Naive thymus-derived CD4-positive, alpha-beta T cell (primary cell): ENCODE data around the gene ZGLP1. TPM values are rescaled to one million over a fixed set of nuclear protein-coding genes. Genes with fewer than 3 reads are reported as not detected.
"Not testable (repeated sequence)": the region's sequence is repeated elsewhere in the genome, so short reads cannot be mapped to it uniquely, and the experiment has no call there.

Source experiments
- ATAC-seq: fragments of 150-1000 bp; cut with Tn5 transposase; 2 replicates; pipeline ENCODE4 v1.10.0; 2021; ENCODE audit warnings: mild to moderate bottlenecking, moderate library complexity
- CTCF ChIA-PET: fragments of 350-600 bp; sonication (Branson Sonifier 250); formaldehyde crosslinking; loops from one replicate; lab custom pipeline; 2021; ENCODE audit warnings: antibody characterized with exemption; lab: Charles Lee
- POLR2A ChIA-PET: fragments of 350-600 bp; sonication (Branson Sonifier 250); formaldehyde crosslinking; loops from one replicate; lab custom pipeline; 2021; ENCODE audit warnings: antibody characterized with exemption, inconsistent platforms; lab: Charles Lee
- DNase-seq, 9 donors: peaks; one replicate each; pipeline versions ENCODE4 v3.0.0 to v3.0.0-alpha.2; 2020 to 2022; ENCODE audit warnings: mixed read lengths in 1 of 9
- H3K27ac ChIP-seq: one replicate; pipeline ENCODE4 v1.7.0; 2013; ENCODE audit warnings: mild to moderate bottlenecking, low read depth, low read length, moderate library complexity
- H3K27me3 ChIP-seq, 2 donors: one replicate each; pipeline ENCODE4 v1.7.0; 2013; ENCODE audit warnings: low read length in 2 of 2, mild to moderate bottlenecking in 2 of 2, moderate library complexity in 2 of 2; ENCODE audit not compliant: control insufficient read depth in 2 of 2, insufficient read depth in 2 of 2
- H3K36me3 ChIP-seq, 3 experiments: 1 replicate in 2 of 3; 2 replicates in 1 of 3; pipeline ENCODE4 v1.7.0; 2013; ENCODE audit warnings: low read length in 3 of 3, mild to moderate bottlenecking in 3 of 3, moderate library complexity in 1 of 3; ENCODE audit not compliant: insufficient read depth in 3 of 3, control insufficient read depth in 2 of 3
- H3K4me1 ChIP-seq, 2 donors: one replicate each; pipeline ENCODE4 v1.7.0; 2013; ENCODE audit warnings: low read length in 2 of 2, mild to moderate bottlenecking in 2 of 2, moderate library complexity in 1 of 2; ENCODE audit not compliant: control insufficient read depth in 2 of 2, insufficient read depth in 2 of 2
- H3K4me3 ChIP-seq: 2 replicates; pipeline ENCODE4 v1.7.0; 2013; ENCODE audit warnings: mild to moderate bottlenecking, low read length
- H3K9me3 ChIP-seq, 3 experiments: 1 replicate in 2 of 3; 2 replicates in 1 of 3; pipeline ENCODE4 v1.7.0; 2013; ENCODE audit warnings: low read length in 3 of 3; ENCODE audit not compliant: control insufficient read depth in 2 of 3
- H3K27ac Mint-ChIP-seq, 9 donors: one replicate each; pipeline ENCODE4 v1.8.0; 2020 to 2022; ENCODE audit warnings: mixed read lengths in 9 of 9, mild to moderate bottlenecking in 8 of 9, moderate library complexity in 5 of 9, inconsistent platforms in 2 of 9
- H3K27me3 Mint-ChIP-seq, 5 donors: one replicate each; pipeline ENCODE4 v1.8.0; 2021 to 2022; ENCODE audit warnings: mixed read lengths in 5 of 5, mild to moderate bottlenecking in 1 of 5
- H3K36me3 Mint-ChIP-seq, 5 donors: one replicate each; pipeline ENCODE4 v1.8.0; 2020 to 2022; ENCODE audit warnings: mixed read lengths in 5 of 5, mild to moderate bottlenecking in 3 of 5, inconsistent platforms in 1 of 5
- H3K4me1 Mint-ChIP-seq, 7 donors: one replicate each; pipeline ENCODE4 v1.8.0; 2020 to 2022; ENCODE audit warnings: mixed read lengths in 7 of 7, mild to moderate bottlenecking in 3 of 7, inconsistent platforms in 1 of 7
- H3K4me3 Mint-ChIP-seq, 10 donors: one replicate each; pipeline ENCODE4 v1.8.0; 2020 to 2022; ENCODE audit warnings: mild to moderate bottlenecking in 10 of 10, mixed read lengths in 10 of 10, moderate library complexity in 6 of 10, inconsistent platforms in 2 of 10
- H3K9me3 Mint-ChIP-seq, 11 donors: one replicate each; pipeline ENCODE4 v1.8.0; 2020 to 2022; ENCODE audit warnings: mixed read lengths in 11 of 11, mild to moderate bottlenecking in 4 of 11, inconsistent platforms in 1 of 11, moderate library complexity in 1 of 11
- intact Hi-C, 2 donors: fragments of 100-400 bp; cut with micrococcal nuclease; formaldehyde crosslinking; loops; one replicate each; pipeline ENCODE4 v1.15.1; 2023
- polyA plus RNA-seq, 2 donors: library from polyadenylated mRNA; unstranded; fragments of 300-500 nt; fragmentation: Illumina TruSeq; gene quantifications; one replicate each; pipeline ENCODE4 v1.2.3, GENCODE V29; 2021
- total RNA-seq, 6 experiments: library from RNA in 5 of 6; stranded (reverse) in 5 of 6; gene quantifications; 1 replicate in 5 of 6; 2 replicates in 1 of 6; pipeline ENCODE4 v1.2.3 and lab custom pipeline; 2021 to 2026

Gene ZGLP1
- total and polyA plus RNA-seq, 7 experiments from 2014 or later = 0.22 to 11.4 (median 5.7) TPM; not detected in 1

DNA sequence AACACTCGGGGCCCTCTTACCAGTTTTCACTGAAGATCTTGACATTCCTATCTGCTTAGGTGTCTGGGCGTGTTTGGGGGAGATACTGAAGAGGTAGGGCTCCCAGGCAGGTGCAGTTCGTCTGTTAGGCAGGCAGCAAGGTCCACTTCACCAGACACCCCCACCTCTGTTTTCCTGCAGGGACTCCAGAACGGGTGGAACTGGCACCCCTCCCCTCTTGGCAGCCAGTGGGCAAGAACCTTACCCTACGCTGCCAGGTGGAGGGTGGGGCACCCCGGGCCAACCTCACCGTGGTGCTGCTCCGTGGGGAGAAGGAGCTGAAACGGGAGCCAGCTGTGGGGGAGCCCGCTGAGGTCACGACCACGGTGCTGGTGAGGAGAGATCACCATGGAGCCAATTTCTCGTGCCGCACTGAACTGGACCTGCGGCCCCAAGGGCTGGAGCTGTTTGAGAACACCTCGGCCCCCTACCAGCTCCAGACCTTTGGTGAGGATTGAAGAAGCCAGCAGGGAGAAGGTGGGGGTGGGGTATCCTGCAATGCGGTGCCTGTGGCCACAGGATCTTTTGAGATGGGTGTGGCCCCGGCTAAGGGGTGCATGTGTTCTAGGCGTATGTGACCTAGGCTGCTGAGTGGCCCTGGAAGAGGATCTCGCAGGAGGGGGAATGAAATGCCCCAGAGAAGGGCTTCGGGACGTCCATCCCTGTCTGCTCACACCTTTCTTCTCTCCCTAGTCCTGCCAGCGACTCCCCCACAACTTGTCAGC, 26.1 kb downstream of the ZGLP1 start:
- no peak overlapping the region for H3K27ac Mint-ChIP-seq
- ATAC-seq (no peak), DNase-seq (no peak)
- Histone ChIP-seq H3K36me3 (peaks cover 0 to 33% (median 0%) of the 10 kb centered on the region in 3 experiments), H3K27ac (no peak overlapping the region), H3K9me3 (no peaks in the 10 kb centered on the region), H3K4me3 (no peak overlapping the region), H3K27me3 (peaks cover 2 to 12% of the 10 kb centered on the region in 2 donors), H3K4me1 (peaks cover 9 to 21% of the 10 kb centered on the region in 2 donors)
- POLR2A ChIA-PET = no interaction called here
- intact Hi-C loops = no loop called here
- CTCF ChIA-PET = interaction anchor here (0.5 to 0.6 kb wide), 2 partner anchors 107 to 152 kb away, joined by 3 read pairs; no protein-coding TSS in a partner anchor
- H3K4me1 Mint-ChIP-seq = peaks cover 14 to 50% (median 31%) of the 10 kb centered on the region in 7 donors
- H3K36me3 Mint-ChIP-seq = peaks cover 7 to 33% (median 17%) of the 10 kb centered on the region in 5 donors
- peaks cover 6 to 9% (median 7%) of the 10 kb centered on the region in 5 donors for H3K27me3 Mint-ChIP-seq
- no peaks in the 10 kb centered on the region for H3K9me3 Mint-ChIP-seq
- H3K4me3 Mint-ChIP-seq = no peak overlapping the region

DNA sequence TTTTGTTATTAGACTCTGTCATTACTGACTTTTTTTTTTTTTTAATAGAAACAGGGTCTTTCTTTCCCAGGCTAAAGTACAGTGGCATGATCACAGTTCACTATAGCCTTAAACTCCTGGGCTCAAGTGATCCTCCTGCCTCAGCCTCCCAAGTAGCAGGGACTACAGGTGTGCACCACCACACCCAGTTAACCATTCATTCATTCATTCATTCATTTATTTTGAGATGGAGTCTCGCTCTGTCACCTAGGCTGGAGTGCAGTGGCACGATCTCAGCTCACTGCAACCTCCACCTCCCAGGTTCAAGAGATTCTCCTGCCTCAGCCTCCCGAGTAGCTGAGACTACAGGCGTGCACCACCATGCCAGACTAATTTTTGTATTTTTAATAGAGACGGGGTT, 27.6 kb downstream of the ZGLP1 start:
- POLR2A ChIA-PET = interaction anchor here (0.8 kb wide), 1 partner anchor 81 kb away, joined by 4 read pairs; no protein-coding TSS in a partner anchor
- H3K9me3 ChIP-seq, CTCF ChIA-PET, H3K27ac ChIP-seq, ATAC-seq, H3K9me3 Mint-ChIP-seq, intact Hi-C loops, H3K4me3 ChIP-seq, H3K4me3 Mint-ChIP-seq, DNase-seq, H3K27me3 ChIP-seq, H3K27ac Mint-ChIP-seq, H3K27me3 Mint-ChIP-seq: not testable (repeated sequence)
- Mint-ChIP-seq H3K36me3 (peaks cover 7 to 33% (median 21%) of the 10 kb centered on the region in 5 donors), H3K4me1 (peaks cover 8 to 44% (median 18%) of the 10 kb centered on the region in 7 donors)
- H3K36me3 ChIP-seq = peaks cover 0 to 37% (median 0%) of the 10 kb centered on the region in 3 experiments
- peaks cover 3 to 11% of the 10 kb centered on the region in 2 donors for H3K4me1 ChIP-seq

DNA sequence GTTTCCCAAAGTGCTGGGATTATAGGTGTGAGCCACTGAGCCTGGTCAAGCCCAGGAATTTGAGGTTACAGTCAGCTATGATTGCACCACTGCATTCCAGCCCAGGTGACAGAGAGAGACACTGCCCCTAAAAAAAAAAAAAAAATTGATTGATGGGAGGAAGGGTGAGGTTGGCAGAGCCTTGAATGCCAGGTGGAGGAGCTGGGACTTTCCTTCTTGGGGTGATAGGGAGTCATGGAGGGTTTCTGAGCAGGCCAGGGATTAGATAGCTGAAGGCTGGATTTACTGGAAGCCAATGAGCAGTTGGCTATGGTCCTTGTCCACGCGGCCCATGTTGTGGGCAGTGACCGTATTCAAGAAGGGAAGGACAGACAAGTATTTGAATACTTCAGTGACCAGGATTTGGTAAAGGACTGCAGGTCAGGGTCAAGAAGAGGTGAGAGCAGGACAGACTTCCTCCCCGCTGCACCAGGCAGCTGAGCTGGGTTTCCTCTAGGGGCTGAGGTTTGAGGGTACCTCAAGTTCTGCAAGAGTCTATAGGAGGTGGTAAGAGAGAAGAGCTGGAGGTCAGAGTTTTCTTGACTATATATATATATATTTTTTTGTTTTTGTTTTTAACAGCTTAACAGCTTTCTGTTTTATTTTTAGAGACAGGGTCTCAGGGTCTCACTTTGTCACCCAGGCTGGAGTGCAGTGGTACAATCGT, 29.7 kb downstream of the ZGLP1 start:
- peaks cover 4 to 28% (median 8%) of the 10 kb centered on the region in 7 donors for H3K4me1 Mint-ChIP-seq
- no peak overlapping the region for H3K27ac ChIP-seq
- POLR2A ChIA-PET = interaction anchor here (0.6 kb wide), 1 partner anchor 11 kb away, joined by 6 read pairs; no protein-coding TSS in a partner anchor
- no peaks in the 10 kb centered on the region for H3K9me3 ChIP-seq
- no peaks in the 10 kb centered on the region for H3K27me3 Mint-ChIP-seq
- no peaks in the 10 kb centered on the region for H3K27me3 ChIP-seq
- H3K4me3 ChIP-seq = no peak overlapping the region
- no peak for ATAC-seq
- H3K9me3 Mint-ChIP-seq = no peaks in the 10 kb centered on the region
- peaks cover 0 to 3% of the 10 kb centered on the region in 2 donors for H3K4me1 ChIP-seq
- no peak for DNase-seq
- no peak overlapping the region for H3K4me3 Mint-ChIP-seq
- peaks cover 0 to 31% (median 0%) of the 10 kb centered on the region in 3 experiments for H3K36me3 ChIP-seq
- peak overlapping the region in 4 of 9 donors; percentile 3 to 86 (median 32) for H3K27ac Mint-ChIP-seq
- CTCF ChIA-PET = interaction anchor here (2.0 kb wide), 1 partner anchor 9 kb away, joined by 14 read pairs; the partner anchor contains the start of gene ICAM1
- peaks cover 2 to 21% (median 15%) of the 10 kb centered on the region in 5 donors for H3K36me3 Mint-ChIP-seq
- intact Hi-C loops = no loop called here

DNA sequence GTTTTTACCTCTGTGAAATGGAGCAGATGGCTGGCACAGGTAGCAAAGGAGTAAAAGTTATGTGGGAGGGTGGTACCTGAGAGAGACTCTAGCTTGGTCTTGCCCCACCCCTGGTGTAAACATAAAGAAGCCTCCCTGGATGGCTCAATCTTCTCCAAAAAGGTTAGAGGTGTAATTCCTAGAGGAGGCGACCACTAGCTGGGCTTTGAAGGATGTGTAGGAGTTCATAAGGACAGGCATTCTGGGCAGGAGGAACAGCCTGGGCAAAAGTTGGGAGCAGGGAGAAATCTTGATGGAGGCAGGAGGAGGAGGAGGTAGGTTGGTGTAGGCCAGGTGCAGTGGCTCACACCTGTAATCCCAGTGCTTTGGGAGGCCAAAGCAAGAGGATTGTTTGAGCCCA, 30.7 kb downstream of the ZGLP1 start:
- Histone ChIP-seq H3K4me1 (peaks cover 0 to 3% of the 10 kb centered on the region in 2 donors), H3K27ac (no peak overlapping the region), H3K36me3 (peaks cover 0 to 26% (median 0%) of the 10 kb centered on the region in 3 experiments), H3K4me3 (no peak overlapping the region), H3K27me3 (no peaks in the 10 kb centered on the region), H3K9me3 (no peaks in the 10 kb centered on the region)
- Mint-ChIP-seq H3K36me3 (peaks cover 0 to 24% (median 16%) of the 10 kb centered on the region in 5 donors), H3K4me1 (peaks cover 7 to 34% (median 9%) of the 10 kb centered on the region in 7 donors), H3K27ac (peak overlapping the region in 1 of 9 donors; percentile 7), H3K27me3 (no peaks in the 10 kb centered on the region), H3K9me3 (no peaks in the 10 kb centered on the region), H3K4me3 (peak overlapping the region in 1 of 10 donors; percentile 20)
- DNase-seq (no peak), ATAC-seq (no peak)
- ChIA-PET CTCF (interaction anchor here (0.8 to 1.2 kb wide), 2 partner anchors 9 to 112 kb away, joined by 4 read pairs; no protein-coding TSS in a partner anchor), POLR2A (no interaction called here)
- intact Hi-C loops = no loop called here

DNA sequence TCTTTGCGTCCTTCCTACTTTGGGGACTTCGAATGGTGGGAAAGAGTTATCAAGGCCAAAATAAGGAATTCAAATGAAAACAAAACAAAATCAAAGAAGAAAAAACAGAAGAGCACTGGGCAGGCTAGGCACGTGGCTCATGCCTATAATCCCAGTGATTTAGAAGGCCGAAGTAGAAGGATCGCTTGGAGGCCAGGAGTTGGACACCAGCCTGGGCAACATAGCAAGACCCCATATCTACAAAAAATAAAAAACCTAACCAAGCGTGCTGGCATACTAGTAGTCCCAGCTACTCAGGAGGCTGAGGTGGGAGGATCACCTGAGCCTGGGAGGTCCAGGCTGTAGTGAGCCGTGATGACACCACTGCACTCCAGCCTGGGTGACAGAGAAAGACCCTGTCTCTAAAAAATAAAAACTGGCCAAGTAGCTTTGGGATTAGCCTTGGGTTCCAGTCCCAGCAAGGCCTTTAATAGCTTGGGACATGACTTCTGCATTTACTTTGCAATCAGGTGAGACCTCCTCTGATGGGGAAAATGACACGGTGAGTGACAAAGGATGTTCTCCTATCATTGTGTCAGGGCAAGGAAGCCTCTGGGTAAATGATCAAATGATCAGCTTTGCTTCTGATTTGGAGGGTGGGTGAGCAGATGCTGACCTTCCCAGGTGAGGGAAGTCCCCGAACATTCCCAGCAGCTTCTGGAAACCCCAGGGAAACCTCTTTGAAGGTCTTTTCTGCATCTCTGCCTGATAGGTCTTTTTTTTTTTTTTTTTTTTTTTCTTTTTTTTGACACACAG, 31.6 kb downstream of the ZGLP1 start:
- Histone ChIP-seq H3K27me3 (no peaks in the 10 kb centered on the region), H3K9me3 (no peaks in the 10 kb centered on the region), H3K36me3 (peaks cover 0 to 17% (median 0%) of the 10 kb centered on the region in 3 experiments), H3K27ac (no peak overlapping the region), H3K4me3 (no peak overlapping the region), H3K4me1 (peaks cover 0 to 3% of the 10 kb centered on the region in 2 donors)
- DNase-seq (no peak), ATAC-seq (no peak)
- CTCF ChIA-PET = interaction anchor here (0.8 to 1.2 kb wide), 2 partner anchors 8 to 113 kb away, joined by 4 read pairs; no protein-coding TSS in a partner anchor
- H3K27ac Mint-ChIP-seq = peak overlapping the region in 1 of 9 donors; percentile 9
- no peaks in the 10 kb centered on the region for H3K9me3 Mint-ChIP-seq
- POLR2A ChIA-PET = no interaction called here
- H3K4me3 Mint-ChIP-seq = no peak overlapping the region
- peaks cover 8 to 33% (median 9%) of the 10 kb centered on the region in 7 donors for H3K4me1 Mint-ChIP-seq
- intact Hi-C loops = no loop called here
- H3K36me3 Mint-ChIP-seq = peaks cover 0 to 24% (median 16%) of the 10 kb centered on the region in 5 donors
- no peaks in the 10 kb centered on the region for H3K27me3 Mint-ChIP-seq
